Testis (tissue), 2 donors: Measurements from ENCODE around the gene RALB.
"Not testable (repeated sequence)": the region's sequence is repeated elsewhere in the genome, so short reads cannot be mapped to it uniquely, and the experiment has no call there.

ENCODE experiments used
- POLR2A ChIP-seq: fragments of 450-650 bp; IDR thresholded peaks from one replicate; pipeline ENCODE4 v1.6.1; 2017; ENCODE audit warnings: antibody characterized with exemption, mild to moderate bottlenecking, moderate library complexity
- TF ChIP-seq, protein P1 (sequence below), 3 experiments: fragments of 450-650 bp in 2 of 3; fragments of 200-600 bp in 1 of 3; sonication (generic) in 1 of 3; IDR thresholded peaks; one replicate each; pipeline ENCODE4 v1.5.1; 2016 to 2019; ENCODE audit warnings: antibody characterized with exemption in 3 of 3, mild to moderate bottlenecking in 2 of 3, moderate library complexity in 1 of 3

GRCh38 chr2:120259939-120260338 lies 7.3 kb downstream of the RALB start:
- TF ChIP-seq, protein P1, sequence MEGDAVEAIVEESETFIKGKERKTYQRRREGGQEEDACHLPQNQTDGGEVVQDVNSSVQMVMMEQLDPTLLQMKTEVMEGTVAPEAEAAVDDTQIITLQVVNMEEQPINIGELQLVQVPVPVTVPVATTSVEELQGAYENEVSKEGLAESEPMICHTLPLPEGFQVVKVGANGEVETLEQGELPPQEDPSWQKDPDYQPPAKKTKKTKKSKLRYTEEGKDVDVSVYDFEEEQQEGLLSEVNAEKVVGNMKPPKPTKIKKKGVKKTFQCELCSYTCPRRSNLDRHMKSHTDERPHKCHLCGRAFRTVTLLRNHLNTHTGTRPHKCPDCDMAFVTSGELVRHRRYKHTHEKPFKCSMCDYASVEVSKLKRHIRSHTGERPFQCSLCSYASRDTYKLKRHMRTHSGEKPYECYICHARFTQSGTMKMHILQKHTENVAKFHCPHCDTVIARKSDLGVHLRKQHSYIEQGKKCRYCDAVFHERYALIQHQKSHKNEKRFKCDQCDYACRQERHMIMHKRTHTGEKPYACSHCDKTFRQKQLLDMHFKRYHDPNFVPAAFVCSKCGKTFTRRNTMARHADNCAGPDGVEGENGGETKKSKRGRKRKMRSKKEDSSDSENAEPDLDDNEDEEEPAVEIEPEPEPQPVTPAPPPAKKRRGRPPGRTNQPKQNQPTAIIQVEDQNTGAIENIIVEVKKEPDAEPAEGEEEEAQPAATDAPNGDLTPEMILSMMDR (IDR thresholded peaks at IDR 0.05), result not testable (repeated sequence)
- TF ChIP-seq POLR2A, result not testable (repeated sequence)
